ENCODE data around the gene CEP170. TPM values are rescaled to one million over a fixed set of nuclear protein-coding genes. Genes with fewer than 3 reads are reported as not detected.
"Not testable (repeated sequence)": the region's sequence is repeated elsewhere in the genome, so short reads cannot be mapped to it uniquely, and the experiment has no call there.

Gene CEP170
- total and polyA plus RNA-seq, 2 experiments from 2014 or later, result 93.1 to 104 TPM

DNA sequence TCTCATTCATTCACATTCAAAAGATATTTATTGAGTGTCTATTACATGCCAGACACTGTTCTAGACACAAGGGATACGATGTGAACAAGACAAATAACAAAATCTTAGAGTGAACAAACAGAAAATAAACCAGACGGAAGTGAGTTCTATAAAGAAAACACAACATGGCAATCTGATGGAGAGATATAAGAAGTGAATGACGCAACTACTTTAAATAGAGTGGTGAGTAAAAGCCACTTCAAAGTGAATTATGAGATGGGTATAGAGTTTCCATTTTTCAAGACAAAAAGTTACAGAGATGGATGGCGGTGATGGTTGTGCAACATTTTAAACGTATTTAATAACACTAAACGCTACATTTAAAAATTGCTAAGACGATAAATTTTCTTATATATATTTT, 75.4 kb downstream of the CEP170 start (continued):
- TF ChIP-seq POLR2AphosphoS5 (IDR thresholded peaks at IDR 0.05; ENCODE audit: low read depth), result no peak
- TF ChIP-seq, protein P1, sequence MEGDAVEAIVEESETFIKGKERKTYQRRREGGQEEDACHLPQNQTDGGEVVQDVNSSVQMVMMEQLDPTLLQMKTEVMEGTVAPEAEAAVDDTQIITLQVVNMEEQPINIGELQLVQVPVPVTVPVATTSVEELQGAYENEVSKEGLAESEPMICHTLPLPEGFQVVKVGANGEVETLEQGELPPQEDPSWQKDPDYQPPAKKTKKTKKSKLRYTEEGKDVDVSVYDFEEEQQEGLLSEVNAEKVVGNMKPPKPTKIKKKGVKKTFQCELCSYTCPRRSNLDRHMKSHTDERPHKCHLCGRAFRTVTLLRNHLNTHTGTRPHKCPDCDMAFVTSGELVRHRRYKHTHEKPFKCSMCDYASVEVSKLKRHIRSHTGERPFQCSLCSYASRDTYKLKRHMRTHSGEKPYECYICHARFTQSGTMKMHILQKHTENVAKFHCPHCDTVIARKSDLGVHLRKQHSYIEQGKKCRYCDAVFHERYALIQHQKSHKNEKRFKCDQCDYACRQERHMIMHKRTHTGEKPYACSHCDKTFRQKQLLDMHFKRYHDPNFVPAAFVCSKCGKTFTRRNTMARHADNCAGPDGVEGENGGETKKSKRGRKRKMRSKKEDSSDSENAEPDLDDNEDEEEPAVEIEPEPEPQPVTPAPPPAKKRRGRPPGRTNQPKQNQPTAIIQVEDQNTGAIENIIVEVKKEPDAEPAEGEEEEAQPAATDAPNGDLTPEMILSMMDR (conservative IDR thresholded peaks at IDR 0.05; ENCODE audit: low read depth in 2 of 2), result no peak
- no peak for TF ChIP-seq EZH2 (IDR thresholded peaks at IDR 0.05; ENCODE audit: low read depth, unreplicated experiment)

DNA sequence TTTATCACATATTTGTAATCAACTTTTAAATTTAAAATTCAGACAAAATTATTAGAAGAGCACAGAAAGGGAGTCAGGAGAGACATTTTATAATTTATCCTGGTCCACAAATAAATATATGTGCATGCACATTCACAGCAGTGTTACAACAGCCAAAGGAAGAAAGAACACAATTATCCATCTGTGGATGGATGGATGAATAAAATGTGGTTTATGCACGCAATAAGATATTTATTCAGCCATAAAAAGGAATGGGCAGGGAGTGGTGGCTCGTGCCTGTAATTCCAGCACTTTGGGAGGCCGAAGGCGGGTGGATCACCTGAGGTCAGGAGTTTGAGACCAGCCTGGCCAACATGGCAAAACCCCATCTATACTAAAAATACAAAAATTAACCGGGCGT, 77.3 kb downstream of the CEP170 start:
- not testable (repeated sequence) for H3K4me3 Mint-ChIP-seq; H3F3A ChIP-seq (replicated peaks; ENCODE audit: low read depth); H3K36me3 ChIP-seq (ENCODE audit: insufficient read depth); ATAC-seq; H3K36me3 Mint-ChIP-seq (ENCODE audit: low read depth); H3K27ac ChIP-seq (ENCODE audit: low read depth); H3K9me3 Mint-ChIP-seq; H2AFZ ChIP-seq; H3K27me3 ChIP-seq (ENCODE audit: insufficient read depth); H3K9me2 ChIP-seq (ENCODE audit: insufficient read depth); H3K4me2 ChIP-seq; DNase-seq (ENCODE audit: low spot score); H3K27me3 Mint-ChIP-seq (ENCODE audit: insufficient read depth, low read depth, poor library complexity); H3K27ac Mint-ChIP-seq; H3K4me3 ChIP-seq; H4K20me1 ChIP-seq (replicated peaks; ENCODE audit: insufficient read depth)
- H3K4me1 Mint-ChIP-seq, result peaks cover 22% of the 10 kb centered on the region
- Histone ChIP-seq H3K4me1 (ENCODE audit: insufficient read depth) (peaks cover 17% of the 10 kb centered on the region), H3K79me2 (replicated peaks; ENCODE audit: insufficient read depth) (peaks cover 16% of the 10 kb centered on the region)

DNA sequence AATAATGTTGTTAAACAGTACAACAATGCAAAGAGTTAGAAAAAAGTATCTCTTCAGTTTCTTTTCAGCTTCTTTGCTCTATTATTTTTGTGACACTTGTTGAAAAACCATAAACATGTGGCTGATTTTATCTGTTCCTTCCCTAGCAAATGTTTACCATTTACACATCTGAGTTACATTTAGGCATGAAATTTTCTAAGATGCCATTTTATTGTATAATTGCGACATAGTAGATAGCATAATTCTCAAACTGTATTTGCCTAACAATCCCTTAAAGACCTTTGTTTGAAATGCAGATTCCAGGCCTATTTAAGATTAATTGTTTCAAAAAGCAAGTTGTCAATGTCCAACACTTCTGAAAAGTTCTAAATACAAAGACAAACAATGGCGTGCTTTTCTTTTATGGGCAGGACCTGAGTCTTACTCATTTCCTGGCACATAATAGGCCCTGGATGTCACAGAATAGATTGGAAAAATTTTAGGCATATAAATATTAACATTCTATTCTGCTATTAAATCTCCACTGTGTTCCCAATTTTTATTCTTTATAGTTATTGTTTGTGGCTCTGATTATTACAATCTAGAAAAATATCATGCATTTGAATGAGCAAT, 81.2 kb downstream of the CEP170 start:
- H3K9me3 Mint-ChIP-seq; H3K4me2 ChIP-seq; H3K27ac Mint-ChIP-seq; H3K4me1 Mint-ChIP-seq; H3K27me3 ChIP-seq (ENCODE audit: insufficient read depth); H3K4me3 ChIP-seq; H4K20me1 ChIP-seq (replicated peaks; ENCODE audit: insufficient read depth); H3K27ac ChIP-seq (ENCODE audit: low read depth); H3K27me3 Mint-ChIP-seq (ENCODE audit: insufficient read depth, low read depth, poor library complexity); H3K36me3 ChIP-seq (ENCODE audit: insufficient read depth); ATAC-seq; H3K9me2 ChIP-seq (ENCODE audit: insufficient read depth); H3K36me3 Mint-ChIP-seq (ENCODE audit: low read depth); DNase-seq (ENCODE audit: low spot score); H2AFZ ChIP-seq; H3K4me3 Mint-ChIP-seq; H3F3A ChIP-seq (replicated peaks; ENCODE audit: low read depth); H3K79me2 ChIP-seq (replicated peaks; ENCODE audit: insufficient read depth): not testable (repeated sequence)
- peaks cover 12% of the 10 kb centered on the region for H3K4me1 ChIP-seq (ENCODE audit: insufficient read depth)

DNA sequence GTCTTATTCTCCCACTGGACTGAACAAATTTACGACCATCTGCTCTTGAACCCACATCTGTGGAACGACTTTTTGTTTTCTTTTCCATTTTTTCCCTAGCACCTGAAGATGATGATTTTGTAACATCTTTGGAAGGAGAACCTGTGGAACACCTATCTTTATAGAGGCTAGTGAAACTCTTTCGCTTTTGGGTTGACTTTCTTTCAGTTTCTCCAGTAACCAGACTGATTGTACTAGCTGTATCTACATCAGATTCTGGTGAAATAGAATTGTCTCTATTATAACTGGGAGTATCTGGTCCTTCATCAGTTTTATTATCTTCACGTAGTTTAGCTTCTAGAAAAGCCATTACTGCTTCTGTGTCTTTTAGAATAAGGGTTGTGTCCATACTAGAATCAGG, 90.2 kb downstream of the CEP170 start:
- not testable (repeated sequence) for H3K4me3 Mint-ChIP-seq; H4K20me1 ChIP-seq (replicated peaks; ENCODE audit: insufficient read depth); H3K4me3 ChIP-seq; H3F3A ChIP-seq (replicated peaks; ENCODE audit: low read depth); ATAC-seq; H2AFZ ChIP-seq; H3K27me3 Mint-ChIP-seq (ENCODE audit: insufficient read depth, low read depth, poor library complexity); H3K27ac Mint-ChIP-seq; H3K27ac ChIP-seq (ENCODE audit: low read depth); H3K9me3 Mint-ChIP-seq; H3K4me2 ChIP-seq; H3K4me1 Mint-ChIP-seq; H3K36me3 ChIP-seq (ENCODE audit: insufficient read depth); H3K79me2 ChIP-seq (replicated peaks; ENCODE audit: insufficient read depth); H3K27me3 ChIP-seq (ENCODE audit: insufficient read depth); H3K9me2 ChIP-seq (ENCODE audit: insufficient read depth); DNase-seq (ENCODE audit: low spot score)
- H3K4me1 ChIP-seq (ENCODE audit: insufficient read depth), result peaks cover 14% of the 10 kb centered on the region
- H3K36me3 Mint-ChIP-seq (ENCODE audit: low read depth), result peaks cover 14% of the 10 kb centered on the region

DNA sequence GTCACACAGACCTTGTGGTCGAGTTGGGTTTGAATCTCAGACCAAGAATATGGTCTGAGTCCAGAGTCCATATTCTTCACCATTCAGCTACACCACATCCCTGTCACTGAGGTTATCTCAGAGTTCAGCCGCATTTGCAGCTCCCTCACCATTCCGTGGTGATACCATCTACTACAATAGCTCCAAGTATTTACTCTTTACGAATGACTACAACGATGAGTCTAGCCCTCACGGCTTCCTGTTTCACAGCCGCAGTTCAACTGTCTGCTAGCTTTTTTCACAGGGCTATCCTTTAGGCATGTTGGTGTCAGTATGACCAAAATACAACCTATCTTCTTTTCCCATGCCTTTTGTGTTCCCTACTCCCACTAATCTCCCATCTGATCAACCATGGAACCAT, 104.2 kb downstream of the CEP170 start:
- H3F3A ChIP-seq (replicated peaks; ENCODE audit: low read depth); H3K4me1 ChIP-seq (ENCODE audit: insufficient read depth); H2AFZ ChIP-seq; H3K79me2 ChIP-seq (replicated peaks; ENCODE audit: insufficient read depth); H3K27me3 ChIP-seq (ENCODE audit: insufficient read depth); H3K4me2 ChIP-seq; H3K4me3 Mint-ChIP-seq; ATAC-seq; H3K4me1 Mint-ChIP-seq; H3K9me2 ChIP-seq (ENCODE audit: insufficient read depth); H3K36me3 ChIP-seq (ENCODE audit: insufficient read depth); H3K9me3 Mint-ChIP-seq; H3K27ac Mint-ChIP-seq; H3K4me3 ChIP-seq; H3K27me3 Mint-ChIP-seq (ENCODE audit: insufficient read depth, low read depth, poor library complexity); H3K27ac ChIP-seq (ENCODE audit: low read depth); DNase-seq (ENCODE audit: low spot score); H4K20me1 ChIP-seq (replicated peaks; ENCODE audit: insufficient read depth): not testable (repeated sequence)
- H3K36me3 Mint-ChIP-seq (ENCODE audit: low read depth), result peaks cover 24% of the 10 kb centered on the region

DNA sequence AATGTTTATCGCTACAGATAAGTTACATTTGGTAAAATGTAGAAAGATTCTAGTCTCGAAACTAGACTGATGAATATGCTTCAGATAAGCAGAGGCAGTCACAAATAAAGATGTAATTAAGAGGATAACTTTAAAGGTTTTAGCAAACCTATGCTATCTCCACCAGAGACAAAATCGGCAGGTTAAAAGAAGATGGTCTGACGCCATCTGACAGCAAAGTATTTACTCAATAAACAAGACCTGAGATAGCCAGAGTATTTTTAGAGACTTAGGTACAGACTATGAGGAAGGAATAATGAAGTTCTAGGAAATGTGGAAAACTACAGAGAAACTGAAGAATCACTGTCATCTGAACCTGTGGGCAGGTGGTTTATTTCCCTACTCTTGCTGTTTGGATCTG, 106.0 kb downstream of the CEP170 start:
- H3K27me3 Mint-ChIP-seq (ENCODE audit: insufficient read depth, low read depth, poor library complexity); H2AFZ ChIP-seq; H3K36me3 ChIP-seq (ENCODE audit: insufficient read depth); ATAC-seq; H3F3A ChIP-seq (replicated peaks; ENCODE audit: low read depth); H3K27ac ChIP-seq (ENCODE audit: low read depth); H3K9me3 Mint-ChIP-seq; H3K4me2 ChIP-seq; H3K4me1 Mint-ChIP-seq; DNase-seq (ENCODE audit: low spot score); H3K27me3 ChIP-seq (ENCODE audit: insufficient read depth); H3K9me2 ChIP-seq (ENCODE audit: insufficient read depth); H3K4me3 Mint-ChIP-seq; H3K27ac Mint-ChIP-seq; H3K79me2 ChIP-seq (replicated peaks; ENCODE audit: insufficient read depth); H3K4me1 ChIP-seq (ENCODE audit: insufficient read depth); H4K20me1 ChIP-seq (replicated peaks; ENCODE audit: insufficient read depth); H3K4me3 ChIP-seq: not testable (repeated sequence)
- peaks cover 12% of the 10 kb centered on the region for H3K36me3 Mint-ChIP-seq (ENCODE audit: low read depth)

All from GM23338 (cell line).